Ramos (cell line): ENCODE results near the gene TPM1.
"Not testable (repeated sequence)": the region's sequence is repeated elsewhere in the genome, so short reads cannot be mapped to it uniquely, and the experiment has no call there.

Experiments
- in situ Hi-C: fragments of 300-500 bp; cut with MboI; formaldehyde crosslinking; loops from one replicate; pipeline ENCODE4 v1.14.3; 2022; ENCODE audit warnings: low sequenced_read_pairs; ENCODE audit not compliant: unreplicated experiment

Gene TPM1

DNA sequence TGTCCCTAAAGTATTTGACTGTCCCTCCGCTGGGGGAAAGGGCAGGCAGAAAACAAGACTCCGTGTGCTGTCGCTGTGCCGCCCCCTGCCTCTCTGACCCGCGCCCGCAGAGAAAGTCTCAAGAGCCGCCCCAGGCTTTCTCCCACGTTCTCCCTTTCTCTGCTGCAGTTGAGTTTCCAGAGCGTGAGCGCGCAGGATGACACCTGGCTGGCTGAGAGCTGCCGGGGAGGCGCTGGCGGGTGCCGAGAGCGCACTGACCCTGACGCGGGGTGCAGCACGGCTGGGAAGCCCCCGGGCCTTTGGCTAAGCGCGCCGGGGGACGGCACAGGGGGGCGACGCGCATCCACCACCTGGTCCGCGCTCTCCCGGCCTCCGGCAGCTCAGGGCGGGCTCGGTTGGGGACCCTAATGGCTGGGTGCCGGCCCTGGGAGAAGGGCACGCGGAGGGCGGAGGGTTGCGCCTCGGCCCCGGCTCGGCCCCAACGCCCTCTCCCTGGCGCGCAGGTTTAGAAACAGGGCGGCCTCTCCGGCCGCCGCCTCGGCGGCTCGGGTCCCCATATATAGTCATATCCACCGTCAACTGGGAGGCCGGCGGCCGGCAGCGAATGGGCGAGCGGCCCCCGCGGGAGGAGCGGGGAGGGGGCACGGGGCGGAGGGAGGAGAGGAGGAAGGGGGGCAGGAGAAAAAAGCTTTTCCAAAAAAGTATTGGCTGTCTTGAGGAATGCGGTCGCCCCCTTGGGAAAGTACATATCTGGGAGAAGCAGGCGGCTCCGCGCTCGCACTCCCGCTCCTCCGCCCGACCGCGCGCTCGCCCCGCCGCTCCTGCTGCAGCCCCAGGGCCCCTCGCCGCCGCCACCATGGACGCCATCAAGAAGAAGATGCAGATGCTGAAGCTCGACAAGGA is at the start of gene TPM1:
Gene TPM1 (plus strand): TSS at position 774 of the 903 bp plus-strand sequence. CDS start 83 bp downstream, at position 857.
- in situ Hi-C loops, result no loop called here

DNA sequence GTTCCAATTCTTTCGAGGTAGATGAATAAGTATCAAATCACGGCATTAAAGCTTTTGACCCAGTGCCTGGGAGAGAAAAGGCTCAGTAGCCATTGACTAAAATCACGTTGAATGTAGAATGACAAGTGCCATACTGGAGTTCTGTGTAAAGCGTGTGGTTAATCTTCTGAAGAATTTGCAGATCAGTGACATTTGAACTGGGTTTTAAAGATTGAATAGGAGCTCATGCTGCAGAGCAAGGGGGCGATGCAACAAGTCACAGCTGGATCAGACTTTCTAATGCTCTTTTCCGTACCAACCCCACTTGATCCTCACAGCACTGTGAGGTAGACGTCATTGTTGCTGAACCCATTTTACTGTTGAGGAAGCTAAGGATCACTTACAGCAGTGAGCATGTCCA is 49.5 kb upstream of the TPM1 start:
- in situ Hi-C loops, result no loop called here

DNA sequence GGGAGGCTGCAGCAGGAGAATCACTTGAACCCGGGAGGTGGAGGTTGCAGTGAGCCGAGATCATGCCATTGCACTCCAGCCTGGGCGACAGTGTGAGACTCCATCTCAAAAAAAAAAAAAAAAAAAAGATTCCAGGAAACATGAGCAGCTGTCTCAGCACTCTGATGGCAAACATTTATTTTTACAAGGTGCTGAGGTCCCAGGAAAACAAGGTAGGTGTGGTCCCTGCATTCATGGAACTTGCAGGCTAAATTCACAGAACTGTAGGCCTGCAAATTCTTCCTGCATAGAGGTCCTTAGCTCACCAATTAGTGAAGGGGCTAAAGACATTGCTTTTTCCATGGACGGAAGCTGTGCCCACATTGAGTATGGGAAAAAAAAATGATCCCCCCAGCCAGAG is 48.9 kb upstream of the TPM1 start:
- in situ Hi-C loops, result not testable (repeated sequence)

DNA sequence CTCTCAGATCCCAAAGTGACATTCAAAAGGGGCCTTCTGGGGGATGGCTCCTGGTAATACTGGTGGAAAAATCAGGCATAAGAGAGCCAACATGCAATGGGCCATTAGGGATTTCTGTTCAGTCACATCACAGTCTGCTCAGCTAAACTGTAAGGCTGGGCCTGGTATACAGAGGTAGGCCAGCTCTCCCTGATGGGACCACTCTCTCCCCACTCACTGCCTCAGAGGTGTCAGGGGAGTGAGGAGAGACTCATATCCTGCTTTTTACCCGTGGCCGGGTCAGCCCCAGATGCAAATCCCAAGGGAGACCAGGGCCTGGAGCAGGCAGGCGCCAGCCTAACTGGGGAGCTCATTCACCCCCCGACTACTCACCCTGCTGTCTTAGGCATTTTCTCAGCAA is 48.1 kb upstream of the TPM1 start:
- in situ Hi-C loops, result no loop called here

DNA sequence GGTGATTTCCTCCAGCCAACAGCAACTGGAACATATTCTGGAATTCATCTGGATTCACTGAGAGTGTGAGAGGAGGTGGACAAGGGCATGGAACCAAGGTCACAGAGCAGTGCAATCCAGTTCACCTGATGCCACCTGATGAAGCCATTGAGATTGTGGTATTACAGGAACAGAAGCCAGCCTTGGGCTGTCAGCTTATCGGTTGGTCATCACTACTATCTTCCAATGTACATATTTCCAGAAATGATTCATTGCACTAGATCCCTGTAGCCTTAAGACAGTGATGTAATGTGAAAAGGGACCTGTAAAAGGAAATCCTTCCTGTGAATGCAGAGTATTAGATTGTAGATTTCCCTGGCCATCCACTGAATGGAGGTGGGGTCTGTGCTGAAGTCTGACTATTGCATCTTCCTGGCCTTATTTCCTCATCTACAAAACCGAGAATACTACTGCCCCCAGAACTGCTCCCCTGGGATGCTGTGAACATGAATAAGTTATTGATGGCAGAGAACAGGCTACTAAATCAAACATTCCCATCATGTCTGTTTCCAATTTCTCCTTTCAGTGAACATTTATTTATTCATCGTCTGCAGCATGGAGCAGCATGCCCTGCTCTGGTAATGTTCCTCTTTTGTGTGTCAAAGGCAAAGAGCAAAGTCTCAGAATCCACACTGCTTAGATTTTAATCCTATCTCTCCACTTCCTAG is 47.4 kb upstream of the TPM1 start:
- in situ Hi-C loops, result no loop called here

DNA sequence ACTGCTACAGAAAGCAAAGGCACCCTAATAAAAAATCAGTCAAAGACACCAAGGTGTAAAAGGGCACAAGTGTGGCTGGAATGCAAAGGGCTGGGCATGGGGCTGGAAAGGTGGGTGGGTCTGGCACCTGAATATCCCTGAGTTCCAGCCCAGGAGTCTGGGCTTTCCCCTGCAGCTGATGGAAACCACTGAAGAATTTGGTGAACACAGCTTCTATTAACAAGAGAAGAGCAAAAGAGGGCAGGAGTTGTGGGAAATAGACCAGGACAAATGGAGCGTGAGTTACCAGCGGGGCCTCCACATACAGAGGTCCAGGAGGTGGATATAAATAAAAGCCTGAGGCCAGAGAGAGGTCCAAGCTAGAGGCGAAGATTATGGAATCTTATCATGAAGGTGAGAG is 45.1 kb upstream of the TPM1 start:
- in situ Hi-C loops, result no loop called here

DNA sequence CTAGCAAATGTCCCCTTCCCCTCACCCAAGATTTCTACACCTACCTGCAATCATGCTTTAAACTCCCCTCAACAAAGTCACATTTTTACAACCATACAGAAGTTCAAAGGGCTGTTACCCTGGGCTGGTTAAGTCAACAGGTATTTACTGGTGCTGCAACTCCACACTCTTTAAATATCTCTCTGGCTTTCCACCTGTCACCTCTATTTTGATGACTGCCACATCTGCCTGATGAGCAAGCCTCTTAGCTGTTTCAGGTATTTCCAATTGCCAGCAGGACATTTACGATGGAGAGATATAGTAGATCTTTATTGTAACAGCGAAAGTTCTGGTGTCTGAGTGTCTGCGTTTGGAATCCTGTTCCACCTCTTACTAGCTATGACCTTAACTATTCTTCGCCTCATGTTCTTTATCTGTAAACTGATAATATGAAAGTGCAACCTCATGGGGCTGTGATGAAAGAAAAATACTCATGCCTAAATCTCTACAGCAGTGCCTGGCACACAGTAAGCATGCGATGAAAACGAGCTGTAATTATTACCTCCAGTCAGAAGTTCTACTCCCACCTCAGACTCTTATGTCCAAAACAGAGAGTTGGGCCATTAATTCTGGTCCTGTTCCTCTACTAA is 44.2 kb upstream of the TPM1 start:
- in situ Hi-C loops, result no loop called here

DNA sequence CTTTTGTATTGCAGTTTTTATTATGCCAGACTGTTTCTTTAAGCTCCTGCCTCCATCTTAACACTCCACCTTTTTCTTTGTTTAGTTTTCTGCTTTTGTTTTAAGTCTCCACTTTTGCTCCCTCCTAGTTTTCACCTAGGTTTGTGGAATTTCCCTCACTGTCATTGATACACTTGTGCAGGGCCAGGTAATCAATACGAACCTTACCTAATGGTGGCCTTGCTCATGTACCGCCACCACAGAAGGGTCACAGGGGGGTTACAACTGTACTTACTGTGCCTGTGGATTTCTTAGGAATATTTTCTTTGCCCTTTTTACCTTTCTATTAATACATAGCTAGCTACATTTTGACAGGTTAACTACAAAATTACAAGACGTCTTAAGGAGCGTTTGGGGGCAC is 43.4 kb upstream of the TPM1 start:
- in situ Hi-C loops, result no loop called here

DNA sequence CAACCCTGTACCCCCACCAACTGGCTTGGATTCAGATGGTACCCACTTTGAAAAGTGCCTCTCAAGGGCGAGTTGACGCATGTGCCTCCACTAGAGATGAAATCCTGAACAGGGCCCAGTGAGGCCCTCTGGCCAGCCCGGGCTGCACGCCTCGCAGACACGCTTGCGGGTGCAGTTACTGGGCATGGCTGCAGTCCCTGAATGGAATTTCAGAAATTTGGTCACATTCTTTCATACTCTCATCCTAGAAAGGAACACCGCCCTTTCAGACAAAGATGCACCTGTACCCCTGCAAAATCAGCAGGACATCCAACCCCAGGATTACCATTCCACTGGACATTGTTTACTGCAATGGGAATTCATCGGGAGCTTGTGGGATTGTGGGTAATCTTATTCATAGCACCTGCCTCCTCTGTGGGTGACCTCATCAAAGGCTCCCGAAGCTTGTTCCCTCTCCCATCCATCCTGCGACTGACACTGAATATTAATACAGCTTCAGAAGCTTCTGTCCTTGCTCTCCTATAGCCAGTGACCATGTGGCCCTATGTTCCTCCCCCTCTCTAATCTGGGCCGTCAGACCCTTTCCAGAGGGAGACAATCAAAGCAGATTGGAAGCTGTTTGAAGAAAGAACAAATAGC is 42.5 kb upstream of the TPM1 start:
- in situ Hi-C loops, result no loop called here

DNA sequence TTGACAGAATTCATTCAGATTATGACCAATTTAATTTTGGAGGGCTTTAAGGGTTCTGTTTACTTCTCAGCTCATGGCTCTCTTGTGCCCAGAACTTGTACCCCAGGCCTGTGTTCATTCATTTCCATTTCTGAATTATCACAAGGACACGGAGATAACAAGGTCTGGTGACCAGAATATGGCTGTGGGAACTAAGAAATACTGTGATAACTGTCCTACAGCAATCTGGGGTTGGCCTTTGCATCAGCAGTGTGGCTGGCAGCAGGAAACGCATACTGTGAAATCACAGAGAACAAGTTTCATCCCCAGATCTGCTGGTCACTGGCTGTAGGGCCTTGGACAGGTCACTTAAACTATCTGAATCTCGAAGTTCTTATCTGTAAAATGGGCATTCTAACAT is 41.8 kb upstream of the TPM1 start:
- in situ Hi-C loops, result no loop called here

DNA sequence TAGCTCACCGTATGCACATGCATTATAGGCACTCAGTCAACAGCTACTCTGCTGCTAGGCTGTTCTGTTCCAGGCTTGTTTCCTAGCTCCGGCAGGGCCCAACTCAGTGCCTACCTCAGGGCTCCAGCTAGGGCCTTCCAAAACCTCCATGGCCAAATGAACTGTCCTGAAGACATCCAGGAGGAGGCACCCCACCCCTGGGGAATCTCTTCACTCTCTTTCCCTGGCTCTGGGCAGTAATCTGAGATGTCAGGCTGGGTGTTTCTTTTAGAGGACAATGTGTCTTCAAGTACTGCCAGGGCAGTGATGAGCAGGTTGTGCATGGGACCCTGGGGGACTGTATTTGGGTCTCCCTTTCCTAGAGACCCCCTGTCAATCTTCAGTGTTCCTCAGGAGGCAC is 38.3 kb upstream of the TPM1 start:
- in situ Hi-C loops, result no loop called here

DNA sequence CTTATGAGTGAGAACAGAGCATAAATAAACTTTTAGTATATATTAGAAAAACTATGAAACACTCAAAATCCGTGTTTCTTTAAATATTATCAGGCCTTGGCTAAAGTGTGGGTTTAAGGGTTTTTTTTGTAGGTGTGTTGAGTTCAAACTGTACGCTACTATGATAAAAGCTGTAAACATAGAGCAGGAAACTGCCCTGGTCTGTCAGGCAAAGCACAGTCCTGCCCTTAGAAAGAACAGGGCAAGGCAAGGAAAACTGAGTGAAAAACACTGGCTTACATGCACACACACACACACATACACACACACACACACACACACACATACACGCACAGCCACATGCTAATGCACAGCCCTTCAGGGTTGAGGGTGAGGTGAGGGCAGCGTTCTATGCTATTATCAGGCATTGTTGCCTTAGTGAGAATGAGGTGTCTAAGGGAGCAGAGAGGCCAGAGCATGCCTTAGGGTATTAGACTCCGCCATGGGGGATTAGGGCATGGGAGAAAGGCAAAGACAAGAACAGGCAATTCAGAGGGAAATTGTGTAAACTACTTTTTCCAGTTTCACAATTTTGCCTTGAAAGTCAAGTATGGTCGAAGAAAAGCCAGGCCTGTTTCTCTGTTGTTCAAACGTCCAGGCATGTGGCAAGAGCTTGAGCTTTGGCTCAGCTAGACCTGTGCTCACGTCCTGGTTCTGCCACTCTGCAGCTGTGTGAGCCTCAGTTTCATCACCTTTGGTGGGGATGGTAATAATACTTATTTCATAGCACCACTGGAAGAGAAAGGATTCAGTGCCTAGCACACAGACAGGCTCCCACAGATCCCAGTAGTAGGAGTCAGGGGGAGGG is 36.3 kb upstream of the TPM1 start:
- in situ Hi-C loops, result no loop called here

DNA sequence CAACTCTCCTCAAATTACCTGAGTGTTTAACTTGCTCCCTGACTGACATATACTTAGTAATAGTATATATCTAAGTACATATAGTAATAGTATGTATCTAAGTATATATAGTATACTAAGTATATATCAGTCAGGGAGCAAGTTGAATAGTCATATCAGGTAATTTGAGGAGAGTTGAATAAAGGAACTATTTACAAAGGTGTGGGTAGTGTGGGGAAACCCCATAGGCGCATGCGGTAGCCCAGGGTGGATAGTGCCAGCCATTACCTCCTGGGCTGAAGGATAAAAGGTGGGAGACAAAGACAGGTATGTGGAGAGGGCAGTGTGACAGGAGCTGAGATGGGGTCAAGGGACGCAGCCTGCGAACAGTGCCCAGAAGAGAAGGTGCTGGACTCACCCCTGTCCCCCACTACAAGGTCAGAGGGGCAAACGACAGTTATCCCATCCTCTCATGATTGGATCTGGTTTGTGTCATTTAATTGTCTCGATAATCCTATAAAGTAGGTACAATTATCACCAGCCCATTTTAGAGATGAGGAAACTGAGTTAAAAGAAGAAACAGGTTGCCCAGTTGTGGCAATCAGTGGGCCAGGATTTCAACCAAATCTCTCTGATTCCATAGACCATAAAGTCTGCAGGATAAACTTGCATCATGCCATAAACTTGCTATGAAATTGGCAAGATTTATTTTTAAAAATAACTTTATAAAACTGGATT is 34.1 kb upstream of the TPM1 start:
- in situ Hi-C loops, result no loop called here

DNA sequence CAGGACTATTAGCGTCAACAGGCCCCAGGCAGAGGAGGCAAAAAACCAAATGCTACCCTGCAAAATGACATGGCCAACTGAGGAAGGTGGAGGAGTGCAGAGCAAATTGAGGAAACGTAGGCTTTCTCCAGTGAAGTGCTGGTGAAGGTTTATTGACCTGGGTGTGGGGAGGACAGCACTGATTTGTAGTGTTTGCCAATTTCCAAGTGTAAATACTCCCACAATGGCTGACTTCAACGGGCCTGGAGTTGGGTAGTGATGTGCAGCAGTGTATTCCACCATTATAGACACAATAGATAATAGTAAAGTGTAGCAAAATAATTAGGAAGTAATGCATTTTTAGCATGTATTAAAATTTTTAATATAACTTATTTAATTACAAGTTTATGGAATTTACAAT is 32.2 kb upstream of the TPM1 start:
- in situ Hi-C loops, result no loop called here

DNA sequence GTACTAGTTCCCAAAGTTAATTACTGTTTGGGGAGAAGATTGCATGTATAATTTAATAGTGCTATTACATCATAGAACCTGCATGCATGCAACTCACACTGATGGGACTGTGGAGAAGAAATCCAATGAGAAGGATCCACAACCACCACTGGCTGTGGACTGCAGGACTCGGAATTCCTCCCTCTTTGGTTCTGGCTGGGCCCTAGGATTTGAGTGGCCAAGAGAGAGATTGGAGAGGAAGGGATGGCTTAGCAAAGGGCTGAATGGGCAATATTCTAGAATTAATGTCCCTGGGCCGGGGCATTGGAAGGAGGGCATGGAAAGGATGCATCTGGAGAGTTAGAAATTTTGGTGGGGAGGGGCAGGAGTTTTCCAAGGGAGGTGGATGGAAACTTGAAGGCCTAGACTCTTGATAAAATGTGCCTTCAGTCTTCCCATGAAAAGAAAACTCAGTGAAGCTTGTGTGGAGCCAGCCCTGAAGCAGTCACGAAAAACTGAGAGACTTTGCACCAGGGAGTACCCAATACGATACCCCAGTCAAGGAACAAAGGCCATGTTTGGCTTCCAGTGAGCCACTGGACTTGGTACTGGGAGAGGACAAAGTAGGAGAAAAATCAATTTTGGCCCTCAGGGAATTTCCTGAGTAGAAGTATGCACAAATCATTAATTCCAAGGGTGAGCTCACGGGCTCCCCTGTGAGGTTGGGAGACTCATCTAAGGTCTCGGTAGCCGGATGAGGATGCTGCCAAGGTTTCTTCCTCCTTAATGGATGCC is 31.4 kb upstream of the TPM1 start:
- in situ Hi-C loops, result no loop called here

DNA sequence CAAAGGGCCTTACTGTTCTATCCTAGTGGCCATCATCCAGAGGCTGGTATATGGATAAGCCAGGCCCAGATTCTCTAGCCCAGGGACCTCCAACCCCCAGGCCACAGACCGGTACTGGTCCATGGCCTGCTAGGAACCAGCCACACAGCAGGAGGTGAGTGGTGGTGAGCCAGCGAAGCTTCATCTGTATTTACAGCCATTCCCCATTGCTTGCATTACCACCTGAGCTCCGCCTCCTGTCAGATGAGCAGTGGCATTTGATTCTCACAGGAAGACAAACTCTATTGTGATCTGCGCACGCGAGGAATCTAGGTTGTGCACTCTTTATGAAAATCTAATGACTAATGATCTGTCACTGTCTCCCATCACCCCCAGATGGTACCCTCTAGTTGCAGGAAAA is 30.1 kb upstream of the TPM1 start:
- in situ Hi-C loops, result no loop called here

DNA sequence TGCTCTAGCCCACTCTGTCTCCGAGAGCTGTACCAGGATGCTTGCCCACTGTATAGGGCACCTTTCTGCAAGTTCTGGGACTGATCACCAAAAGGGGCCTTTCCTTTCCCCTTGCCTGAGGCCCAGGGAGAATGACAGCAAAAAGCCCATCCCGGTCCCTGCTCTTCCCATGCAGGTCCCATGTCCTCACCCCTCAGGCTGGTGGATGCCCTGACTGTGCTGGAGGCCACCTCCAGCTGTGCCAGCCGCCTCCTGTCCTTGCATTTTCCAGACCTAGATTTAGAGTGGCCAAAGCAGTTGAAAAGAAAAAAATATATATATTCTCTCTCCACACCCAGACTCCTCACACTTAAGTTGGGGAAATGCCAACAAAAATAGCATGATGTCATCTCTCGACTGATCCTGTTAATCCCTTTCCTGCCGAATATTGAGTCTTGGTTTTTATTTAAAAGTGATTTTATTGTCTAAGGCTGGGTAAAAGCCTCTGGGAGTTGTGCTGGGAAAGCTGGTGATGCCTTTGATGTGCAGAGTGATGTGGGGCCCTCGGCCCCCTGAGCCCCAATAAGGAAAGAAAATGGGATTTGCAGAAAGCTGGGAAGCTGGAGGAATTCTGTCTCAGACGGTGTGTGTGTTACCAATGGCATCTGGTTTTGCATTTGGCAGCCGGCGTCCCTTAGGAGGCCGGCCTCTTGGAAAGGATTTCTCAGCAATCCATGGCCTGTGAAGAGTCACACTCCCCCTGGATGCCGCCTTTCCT is 29.3 kb upstream of the TPM1 start:
- in situ Hi-C loops, result no loop called here

DNA sequence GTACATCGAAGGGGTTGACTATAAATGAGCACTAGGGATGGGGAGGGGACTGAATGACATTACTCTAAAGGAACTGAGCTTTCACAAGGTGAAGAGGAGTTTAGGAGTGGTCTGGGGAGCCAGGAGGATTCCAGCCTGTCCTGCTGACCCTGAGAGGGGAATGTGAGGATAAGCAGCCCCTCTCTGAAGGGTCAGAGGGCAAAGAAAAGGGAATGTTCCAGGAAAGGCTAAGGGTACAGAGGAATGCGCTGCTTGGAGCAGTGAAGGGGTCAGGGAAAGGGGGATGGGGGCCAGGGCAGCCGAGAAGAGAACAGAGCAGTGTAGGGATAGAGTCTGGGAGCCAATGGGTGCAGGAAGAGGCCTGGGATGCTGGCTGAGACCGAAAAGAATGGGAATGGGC is 28.0 kb upstream of the TPM1 start:
- in situ Hi-C loops, result no loop called here
